Measurements from ENCODE around the gene PDS5A.
"Not testable (repeated sequence)": the region's sequence is repeated elsewhere in the genome, so short reads cannot be mapped to it uniquely, and the experiment has no call there.

Gene PDS5A

GRCh38 chr4:39950861-39951481, 26.7 kb downstream of the PDS5A start:
- no peak overlapping the region for H3K4me3 ChIP-seq (ENCODE audit: low read depth, low read length)
- no peak for TF ChIP-seq CTCF (IDR thresholded peaks at IDR 0.05; ENCODE audit: borderline replicate concordance, insufficient read depth, low read depth, low read length)

GRCh38 chr4:39947963-39948362, 29.7 kb downstream of the PDS5A start:
- no peak for TF ChIP-seq CTCF (IDR thresholded peaks at IDR 0.05; ENCODE audit: borderline replicate concordance, insufficient read depth, low read depth, low read length)
- no peak overlapping the region for H3K4me3 ChIP-seq (ENCODE audit: low read depth, low read length)

GRCh38 chr4:39947417-39947816, 30.3 kb downstream of the PDS5A start:
- H3K4me3 ChIP-seq (ENCODE audit: low read depth, low read length) = no peak overlapping the region
- no peak for TF ChIP-seq CTCF (IDR thresholded peaks at IDR 0.05; ENCODE audit: borderline replicate concordance, insufficient read depth, low read depth, low read length)

- not testable (repeated sequence) for H3K4me3 ChIP-seq (ENCODE audit: low read depth, low read length)
Measured at GRCh38 chr4:39944245-39944644, 33.5 kb downstream of the PDS5A start.

DNA sequence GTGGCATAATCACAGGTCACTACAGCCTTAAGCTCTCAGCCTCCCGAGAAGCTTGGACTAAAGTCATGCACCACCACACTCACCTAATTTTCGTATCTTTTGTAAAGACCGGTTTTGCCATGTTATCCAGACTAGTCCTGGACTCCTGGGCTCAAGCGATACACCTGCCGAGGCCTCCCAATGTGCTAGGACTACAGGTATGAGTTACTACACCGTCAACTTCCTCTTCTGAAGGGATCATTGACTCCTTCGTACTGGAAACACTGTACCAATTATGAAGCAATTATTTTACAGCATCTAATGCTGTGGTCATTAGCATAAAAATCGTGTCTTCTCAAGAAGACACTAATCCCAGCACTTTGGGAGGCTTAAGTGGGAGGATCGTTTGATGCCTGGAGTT, 35.2 kb downstream of the PDS5A start:
- no peak overlapping the region for H3K4me3 ChIP-seq (ENCODE audit: low read depth, low read length)
- TF ChIP-seq CTCF (IDR thresholded peaks at IDR 0.05; ENCODE audit: borderline replicate concordance, insufficient read depth, low read depth, low read length) = no peak

GRCh38 chr4:39941682-39942217, 36.0 kb downstream of the PDS5A start:
- no peak overlapping the region for H3K4me3 ChIP-seq (ENCODE audit: low read depth, low read length)
- no peak for TF ChIP-seq CTCF (IDR thresholded peaks at IDR 0.05; ENCODE audit: borderline replicate concordance, insufficient read depth, low read depth, low read length)

DNA sequence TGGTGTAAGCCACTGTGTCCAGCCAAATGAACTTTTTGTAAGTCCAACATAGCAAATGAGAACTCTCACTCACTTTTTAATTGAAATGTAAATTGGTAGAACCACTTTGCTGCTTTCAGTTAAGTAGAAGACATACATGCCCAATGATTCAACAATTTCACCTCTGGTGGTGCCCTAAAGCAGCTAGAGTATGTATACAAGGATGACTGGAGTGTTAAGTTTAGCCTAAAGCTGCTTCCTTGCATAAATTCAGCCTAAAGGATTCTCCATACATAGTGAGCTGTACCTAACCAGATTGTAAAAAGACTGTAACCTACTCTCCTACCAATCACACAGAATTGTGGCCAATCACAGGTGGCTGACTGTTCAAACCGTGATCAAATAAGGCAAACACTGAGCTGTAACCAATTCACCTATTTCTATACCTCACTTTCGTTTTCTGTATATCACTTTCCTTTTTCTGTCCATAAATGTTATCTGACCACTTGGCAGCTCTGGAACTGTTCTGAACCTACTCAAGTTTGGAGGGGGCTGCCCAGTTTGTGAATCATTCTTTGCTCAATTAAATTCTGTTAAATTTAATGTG, 39.9 kb downstream of the PDS5A start:
- H3K4me3 ChIP-seq (ENCODE audit: low read depth, low read length) = no peak overlapping the region
- TF ChIP-seq CTCF (IDR thresholded peaks at IDR 0.05; ENCODE audit: borderline replicate concordance, insufficient read depth, low read depth, low read length) = no peak
